GM04503 (cell line): ENCODE data around the gene SPATA32.

Source experiments
- DNase-seq: peaks from one replicate; pipeline ENCODE4 v3.0.0-alpha.2; 2012; ENCODE audit warnings: low read depth

Gene SPATA32

DNA sequence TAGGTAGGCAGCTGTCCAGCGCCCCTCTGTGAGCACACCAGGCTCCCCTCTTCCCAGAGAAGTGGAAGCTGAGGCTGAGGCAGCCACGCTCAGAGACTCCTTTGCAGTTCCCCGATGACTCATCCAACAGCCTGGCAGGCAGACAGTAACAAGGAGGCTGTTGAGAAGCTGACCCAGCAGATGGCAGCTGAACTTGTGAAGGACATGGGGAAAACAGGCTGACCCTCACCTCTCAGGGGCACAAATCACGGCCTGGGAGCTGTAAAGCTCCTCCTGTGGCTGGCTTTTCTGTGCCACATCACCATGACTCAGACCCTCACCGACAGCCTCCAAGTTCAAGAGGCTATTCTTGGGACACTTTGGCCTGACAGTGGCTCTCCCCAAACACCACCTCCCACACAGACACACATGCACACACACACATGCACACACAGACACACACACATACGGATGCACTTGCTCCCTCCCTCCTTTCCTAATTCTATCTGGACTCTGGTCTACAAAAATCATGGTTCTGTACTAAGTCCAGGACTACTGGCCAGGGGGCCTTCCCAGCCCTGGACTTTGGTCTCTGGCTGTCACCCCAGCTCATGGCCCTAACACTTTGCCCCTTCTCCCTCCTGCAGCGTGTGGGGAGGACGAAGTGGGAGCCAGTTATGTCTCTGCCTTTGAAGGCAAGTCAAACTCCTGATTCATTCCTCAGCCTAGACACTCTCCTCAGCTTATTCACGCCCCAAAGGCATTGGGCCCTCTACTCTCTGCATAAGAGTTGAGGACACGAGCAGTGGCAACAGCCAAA is 31.7 kb upstream of the SPATA32 start:
- DNase-seq = peak; percentile 82

- no peak for DNase-seq
Observed at GRCh38 chr17:45292696-45293412, 31.0 kb upstream of the SPATA32 start.

GRCh38 chr17:45291171-45291805 is 29.4 kb upstream of the SPATA32 start:
- no peak for DNase-seq

GRCh38 chr17:45290269-45290765 is 28.4 kb upstream of the SPATA32 start:
- DNase-seq = no peak

DNA sequence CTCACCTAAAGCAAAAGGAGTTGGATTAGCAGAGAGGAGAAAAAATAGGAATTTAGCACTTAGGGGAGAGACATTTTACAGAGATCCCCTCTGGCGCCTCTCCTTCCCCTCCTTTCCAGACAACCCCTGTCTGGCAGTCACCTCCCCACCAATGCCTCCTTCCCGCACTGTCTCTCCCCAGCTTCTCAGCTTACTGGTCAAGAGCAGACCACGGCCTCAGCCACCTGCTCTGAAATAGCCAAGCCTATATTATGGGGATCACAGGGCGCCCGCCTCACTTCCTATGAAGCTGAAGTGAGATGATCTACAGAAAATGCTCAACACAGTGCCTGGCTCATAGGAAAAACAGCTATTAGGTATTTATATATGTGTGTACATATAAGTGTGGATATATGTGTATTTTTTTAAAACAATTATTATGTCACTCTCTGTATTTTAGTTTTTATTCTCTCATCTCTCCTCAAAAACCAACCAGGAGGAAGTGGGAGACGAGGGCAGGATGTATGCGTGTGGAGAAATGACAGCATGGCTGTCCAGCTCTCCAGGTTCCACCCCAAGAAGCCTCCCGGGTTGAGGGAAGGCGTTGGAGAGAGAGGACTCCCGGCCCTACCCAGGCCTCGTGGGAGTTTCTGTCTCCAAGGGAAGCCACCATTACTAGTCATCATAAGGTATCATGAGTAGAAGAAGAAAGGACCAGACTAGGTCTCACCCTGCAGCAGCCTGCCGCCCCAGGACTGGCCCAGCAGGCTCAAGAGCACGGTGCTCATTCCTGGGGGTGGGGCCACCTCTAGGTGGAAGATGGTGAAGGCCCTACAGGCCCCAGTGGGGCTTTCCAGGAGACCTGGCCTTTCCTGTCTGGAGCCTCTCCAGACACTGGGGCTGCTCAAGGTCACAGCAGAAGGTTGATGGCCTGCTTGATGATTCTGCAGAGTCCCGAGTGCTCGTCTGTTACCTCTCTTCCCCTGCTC is 27.7 kb upstream of the SPATA32 start:
- DNase-seq = no peak

DNA sequence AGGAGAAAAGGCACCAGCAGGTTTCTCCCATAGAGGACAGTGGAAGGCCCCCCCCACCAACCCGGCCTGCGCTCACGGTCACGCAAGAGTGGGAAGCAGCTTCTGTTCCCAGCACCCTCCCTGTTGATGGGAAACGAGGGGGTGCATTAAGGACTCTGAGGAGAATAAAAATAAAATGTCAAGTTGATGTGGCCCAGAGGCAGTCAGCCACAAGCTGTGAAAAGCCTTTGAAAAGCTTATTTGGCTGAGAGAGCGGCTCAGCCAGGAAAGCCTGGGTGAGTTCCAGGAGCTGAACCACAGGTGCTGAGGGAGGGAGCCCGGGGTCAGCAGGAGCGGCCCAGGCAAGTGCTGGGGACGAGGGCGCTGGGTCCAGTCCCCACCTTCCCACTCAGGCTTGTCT is 26.9 kb upstream of the SPATA32 start:
- no peak for DNase-seq

DNA sequence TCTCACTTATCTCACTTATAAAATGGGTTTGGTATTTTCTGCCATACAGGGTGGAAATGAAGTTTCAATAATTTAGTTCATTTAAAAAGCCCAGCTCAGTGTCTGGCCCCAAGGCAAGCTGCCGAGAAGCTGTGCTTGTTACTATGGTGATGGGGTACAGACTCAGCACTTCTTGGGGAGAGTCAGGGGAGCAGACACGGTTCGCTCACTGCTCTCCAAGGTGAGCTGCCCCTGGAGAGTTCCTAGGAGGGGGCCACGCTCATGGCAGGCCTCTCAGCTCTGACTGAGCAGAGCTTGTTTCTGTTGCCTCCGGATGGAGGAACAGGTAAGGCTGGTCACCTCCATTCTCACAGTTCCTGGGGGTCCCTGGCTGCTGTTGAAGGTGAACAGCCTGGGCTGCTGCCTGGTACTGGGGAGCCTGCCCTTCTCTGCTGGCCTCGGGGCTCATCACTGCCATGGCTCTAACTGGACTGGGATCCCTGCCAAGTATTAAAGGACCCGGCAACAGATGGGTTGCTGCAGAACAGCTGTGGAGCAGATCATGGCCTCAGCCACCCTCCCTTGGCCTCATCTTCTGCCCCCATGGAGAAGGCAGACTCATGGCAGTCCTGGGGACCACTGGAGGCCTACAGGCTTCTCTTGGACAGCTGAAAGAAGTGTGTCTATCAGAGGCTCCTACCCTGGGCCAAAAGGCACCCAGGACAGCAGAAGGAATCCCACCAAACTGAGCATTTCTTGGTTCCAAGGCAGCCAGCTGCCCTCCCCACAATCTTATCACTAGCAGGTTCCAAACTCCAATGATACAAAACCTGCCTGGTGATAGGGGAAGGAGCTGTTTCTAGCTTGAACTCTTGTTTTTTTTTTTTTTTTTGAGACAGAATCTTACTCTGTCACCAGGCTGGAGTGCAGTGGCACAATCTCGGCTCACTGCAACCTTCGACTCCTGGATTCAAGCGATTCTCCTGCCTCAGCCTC is 25.9 kb upstream of the SPATA32 start:
- DNase-seq = no peak

GRCh38 chr17:45286286-45286685 is 24.4 kb upstream of the SPATA32 start:
- no peak for DNase-seq

DNA sequence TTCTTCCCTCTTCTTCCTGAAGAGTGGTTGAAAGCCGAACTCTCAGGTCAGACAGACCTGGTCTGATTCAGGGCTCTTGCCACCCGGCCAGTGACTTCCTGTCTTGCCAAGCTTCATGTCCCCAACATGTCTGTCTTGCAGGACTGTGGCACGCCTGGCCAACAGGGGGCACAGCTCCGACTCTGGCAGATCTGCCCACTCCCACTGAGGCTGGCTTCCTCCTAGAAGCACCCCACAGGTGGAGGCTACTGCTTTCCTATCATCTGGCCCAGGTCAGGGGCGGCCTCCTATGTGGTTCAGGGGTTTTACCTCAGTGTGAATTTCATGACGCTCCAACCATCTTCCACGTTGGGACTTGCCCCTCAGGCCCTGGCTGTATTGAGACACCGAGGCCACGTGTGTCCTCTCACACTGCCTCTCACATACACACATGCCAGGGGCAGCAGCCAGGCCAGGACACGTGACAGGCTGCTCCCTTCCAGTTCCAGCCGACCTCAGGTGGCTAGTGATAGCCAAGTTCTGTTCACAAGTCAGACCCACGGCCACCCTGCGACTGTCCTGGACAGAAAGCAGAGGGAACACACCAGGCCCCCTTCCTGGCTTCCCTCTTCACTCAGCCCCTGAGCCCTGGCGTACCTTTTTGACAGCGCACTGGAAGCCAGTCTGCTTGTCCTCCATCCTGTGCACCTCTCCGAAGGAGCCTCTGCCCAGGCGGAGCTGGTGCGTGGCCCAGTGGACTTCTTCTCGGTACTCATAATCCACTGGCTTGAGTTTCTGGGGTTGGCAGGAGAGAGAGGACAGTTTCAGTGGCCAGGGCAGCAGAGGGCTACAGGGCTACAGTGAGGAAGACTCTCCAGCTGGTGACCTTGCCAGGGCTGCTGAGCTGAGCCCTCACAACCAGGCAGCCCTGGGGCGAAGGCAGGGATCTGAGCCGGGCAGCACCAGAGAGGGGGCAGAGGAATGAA is 22.6 kb upstream of the SPATA32 start:
- no peak for DNase-seq

GRCh38 chr17:45283711-45284110 is 21.8 kb upstream of the SPATA32 start:
- DNase-seq = no peak

DNA sequence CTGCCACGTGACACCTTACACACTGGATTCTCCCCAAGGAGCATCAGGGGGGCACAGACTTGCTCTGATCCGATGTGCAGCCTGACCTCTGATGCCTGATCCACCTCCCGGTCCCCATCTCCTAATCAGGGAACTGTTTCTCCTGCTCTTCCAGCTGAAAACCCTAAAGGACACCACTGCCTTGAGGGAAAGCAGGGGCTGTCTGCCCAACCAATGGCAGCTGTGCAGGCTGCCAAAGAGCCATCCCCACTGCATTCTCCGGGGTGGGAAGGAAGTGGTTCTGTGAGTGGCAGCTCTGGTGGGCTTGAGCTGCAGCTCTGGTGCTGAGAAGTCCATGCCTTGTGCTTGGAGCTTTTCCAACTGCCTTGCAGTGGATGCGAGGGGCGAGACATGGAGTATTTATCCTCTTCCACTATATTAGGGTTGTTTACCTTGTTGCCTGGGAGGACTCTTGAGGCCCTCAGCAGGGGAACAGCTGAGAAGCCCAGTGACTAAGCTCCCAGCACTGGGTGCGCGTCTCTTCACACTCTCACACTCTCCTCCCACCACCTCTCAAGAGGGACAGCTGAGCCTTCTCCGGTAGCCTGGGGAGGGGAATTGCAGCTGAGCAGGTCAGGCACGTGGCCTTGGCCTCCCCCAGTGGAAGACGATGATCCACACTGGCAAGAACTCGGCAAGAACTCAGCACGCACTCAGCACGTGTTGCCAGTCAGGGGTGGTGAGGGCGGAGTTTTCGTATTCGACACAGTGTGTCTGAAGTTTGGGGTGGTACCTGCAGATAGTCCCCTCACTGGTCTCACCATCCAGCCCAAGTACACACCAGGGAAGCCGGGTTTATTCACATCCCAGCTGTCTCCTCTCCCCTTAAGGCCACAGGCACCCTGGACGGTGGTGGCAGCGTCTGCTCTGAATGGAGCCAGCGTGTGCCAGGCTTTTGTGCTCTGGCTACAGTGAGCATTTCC is 21.1 kb upstream of the SPATA32 start:
- DNase-seq = no peak

GRCh38 chr17:45279898-45280297 is 18.0 kb upstream of the SPATA32 start:
- no peak for DNase-seq

DNA sequence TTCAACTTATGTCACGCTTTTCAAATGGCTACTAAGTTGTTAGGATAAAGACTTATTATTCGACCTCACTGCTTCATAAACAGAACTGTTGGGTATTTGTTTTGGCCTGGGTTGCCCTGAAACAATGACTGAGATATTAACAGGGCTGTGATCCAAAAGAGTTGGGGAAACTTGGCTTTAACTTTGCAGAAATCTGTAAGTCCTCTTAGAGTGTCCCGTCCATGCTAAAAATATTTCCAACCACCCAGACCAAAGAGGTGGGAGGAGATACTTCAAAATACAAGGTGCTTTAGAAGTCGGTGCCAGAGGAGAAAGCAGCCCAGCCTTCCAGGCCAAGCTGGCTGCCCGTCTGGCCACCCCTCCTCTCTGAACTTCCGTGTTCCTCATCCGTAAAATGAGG is 16.1 kb upstream of the SPATA32 start:
- no peak for DNase-seq

DNA sequence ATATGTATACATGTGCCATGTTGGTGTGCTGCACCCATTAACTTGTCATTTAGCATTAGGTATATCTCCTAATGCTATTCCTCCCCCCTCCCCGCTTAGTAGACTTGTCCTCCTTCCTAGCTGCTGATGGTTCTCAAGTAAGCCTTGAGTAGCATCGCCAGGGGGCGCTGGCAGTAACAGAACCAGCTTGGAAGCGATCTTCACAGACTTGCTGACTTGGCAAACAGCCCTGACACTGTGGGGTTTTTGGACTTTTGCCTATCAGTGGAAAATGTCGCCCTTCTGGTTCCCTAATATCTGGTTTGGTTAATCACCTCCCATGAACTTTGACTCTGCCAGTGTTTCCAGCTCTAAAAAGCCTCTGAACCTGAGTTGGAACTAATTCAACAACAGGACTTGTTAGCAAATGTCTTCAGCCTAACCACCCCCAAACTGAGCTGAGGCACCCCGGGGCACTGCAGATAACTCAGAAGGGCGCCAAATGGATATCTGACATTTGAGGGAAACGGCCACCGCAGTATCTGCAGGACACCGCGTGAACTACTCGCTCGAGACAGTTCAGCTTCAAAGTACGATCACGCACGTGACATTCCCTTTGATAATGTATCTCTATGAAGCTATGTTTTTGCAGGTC is 15.4 kb upstream of the SPATA32 start:
- no peak for DNase-seq

DNA sequence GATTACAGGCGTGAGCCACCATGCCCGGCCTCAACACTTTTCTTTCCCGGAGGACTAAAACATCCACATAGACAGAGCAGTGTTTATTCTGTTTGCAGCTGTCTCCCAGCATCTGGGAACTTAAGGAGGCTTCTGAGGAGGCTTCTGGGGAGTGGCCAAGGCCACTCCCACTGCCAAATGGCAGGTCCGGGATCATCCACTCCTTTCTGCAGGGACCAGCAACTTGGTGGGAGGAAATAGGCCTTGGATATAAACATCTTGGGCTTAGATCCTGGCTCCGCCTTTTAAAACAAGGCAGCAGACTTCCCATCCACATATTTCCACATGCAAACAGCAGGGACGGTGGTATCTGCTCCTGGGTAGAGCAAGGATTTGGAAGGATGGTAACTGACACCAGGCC is 14.1 kb upstream of the SPATA32 start:
- DNase-seq = no peak

DNA sequence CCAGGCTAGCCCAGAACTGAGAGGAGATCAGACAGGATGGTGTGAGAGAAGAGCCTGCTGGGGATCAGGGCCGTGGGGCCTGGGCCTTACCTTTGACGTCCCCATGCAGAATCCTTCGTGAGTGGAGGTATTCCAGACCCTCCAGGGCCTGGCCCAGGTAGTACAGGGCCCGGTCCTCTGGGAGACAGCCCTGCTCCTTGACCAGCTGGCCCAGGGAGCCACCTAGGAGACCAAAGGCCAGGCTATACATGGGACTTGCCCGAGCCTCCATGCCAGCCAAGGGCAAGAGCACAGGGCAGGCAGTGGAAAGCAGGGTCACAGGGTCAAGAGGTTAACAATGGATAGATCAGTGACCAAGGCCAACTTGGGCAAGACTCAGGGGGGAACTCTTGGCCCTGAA is 12.1 kb upstream of the SPATA32 start:
- no peak for DNase-seq

DNA sequence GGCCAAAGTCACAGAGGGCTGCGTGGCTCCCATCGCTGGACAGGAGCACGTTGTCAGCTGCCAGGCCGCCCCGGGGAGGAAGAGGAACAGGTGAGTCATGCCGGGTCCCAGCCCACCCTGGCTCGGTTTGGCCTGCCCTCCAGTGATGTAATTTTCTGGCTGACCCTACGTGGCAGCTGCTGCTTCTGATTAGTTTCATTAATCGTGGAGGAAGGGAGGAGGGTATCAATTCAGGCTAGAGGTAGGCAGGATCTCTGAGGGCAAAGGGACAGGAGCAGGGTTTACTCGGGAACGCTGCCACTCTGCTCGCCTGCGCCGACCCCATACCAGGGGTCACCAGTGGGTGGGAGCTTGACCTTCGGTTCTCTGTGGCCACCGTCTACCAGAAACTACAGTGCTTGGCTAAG is 11.7 kb upstream of the SPATA32 start:
- DNase-seq = no peak

DNA sequence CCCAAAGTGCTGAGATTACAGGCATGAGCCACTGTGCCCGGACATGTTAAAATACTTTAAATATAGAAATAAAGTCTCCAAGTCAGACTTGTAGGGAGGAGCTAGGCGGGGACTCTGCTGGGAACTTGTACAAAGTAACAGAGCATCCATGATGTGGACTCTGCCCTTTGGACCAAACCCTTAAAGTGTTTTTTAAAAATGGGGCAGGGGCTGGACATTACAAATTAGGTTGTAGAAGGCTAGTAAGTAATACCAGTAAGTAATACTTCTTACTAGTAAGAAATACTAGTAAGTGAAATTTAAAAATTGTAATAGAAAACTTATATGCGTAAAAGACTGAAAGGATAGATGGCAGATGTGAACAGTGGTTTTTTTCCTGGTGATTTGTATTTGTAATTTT is 9.7 kb upstream of the SPATA32 start:
- DNase-seq = no peak
